HEK293 (cell line): Measurements from ENCODE around the gene MED4.

ENCODE experiments used
- HOXD13 ChIP-seq: sonication (generic); formaldehyde crosslinking; IDR thresholded peaks from 2 replicates; pipeline ENCODE4 v1.8.0; 2022; ENCODE audit warnings: missing genetic modification reagents, borderline replicate concordance
- ZNF529 ChIP-seq: fragments of 450-650 bp; formaldehyde crosslinking; IDR thresholded peaks from 2 replicates; pipeline ENCODE4 v1.5.1; 2017; ENCODE audit warnings: missing genetic modification characterization, missing biosample characterization; ENCODE audit not compliant: insufficient replicate concordance

GRCh38 chr13:48066310-48066989, 28.5 kb downstream of the MED4 start:
- no peak for TF ChIP-seq ZNF529 (tag by site-specific recombination)
- TF ChIP-seq HOXD13 (CRISPR knock-in tag), result no peak
